ENCODE measurements around the gene NF1.
A peak's percentile ranks its signal among the peaks of the same experiment; 100 is the strongest.

Gene NF1

DNA sequence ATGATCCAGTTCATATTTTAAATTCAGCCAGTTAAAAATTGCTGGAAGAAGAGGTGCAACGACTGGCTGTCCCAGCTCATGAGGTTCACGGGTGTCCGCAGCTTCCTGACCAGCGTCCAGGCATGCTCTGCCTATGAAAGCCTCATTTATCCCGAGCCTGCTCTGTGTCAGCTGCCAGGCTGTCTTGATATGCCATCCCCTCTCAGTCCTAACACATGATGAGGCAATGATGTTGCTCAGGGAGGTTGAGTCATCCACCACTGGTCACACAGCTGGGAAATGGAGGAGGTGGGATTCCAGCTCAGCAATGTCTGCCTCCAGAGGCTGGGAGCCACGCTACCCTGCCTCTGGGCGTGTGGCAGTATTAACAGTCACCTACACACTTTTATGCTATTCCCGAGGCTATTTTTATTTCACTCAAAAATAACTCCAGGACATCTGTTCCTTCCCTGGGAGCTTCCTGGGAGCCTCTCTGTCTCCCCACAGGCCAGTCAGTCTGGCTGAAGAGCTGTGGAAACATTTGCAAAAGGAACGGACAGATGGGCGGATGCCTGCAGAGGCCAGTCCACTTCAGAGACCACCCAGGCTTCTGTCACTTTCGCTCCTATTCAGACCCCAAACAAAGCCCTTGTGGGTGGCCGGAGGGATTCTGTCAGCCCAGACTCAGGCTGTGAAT is 319.2 kb downstream of the NF1 start:
- no peaks in the 10 kb centered on the region for H3K27me3 ChIP-seq (ENCODE audit: insufficient read depth, low read length)
- H3K9ac ChIP-seq (ENCODE audit: low read length), result no peak overlapping the region
- no peaks in the 10 kb centered on the region for H3K79me2 ChIP-seq (ENCODE audit: insufficient read depth, low read length)
- H3K9me3 ChIP-seq (ENCODE audit: low read length), result no peaks in the 10 kb centered on the region
- H3K36me3 ChIP-seq (ENCODE audit: insufficient read depth, low read length), result no peaks in the 10 kb centered on the region
- no peak overlapping the region for H3K27ac ChIP-seq (ENCODE audit: low read depth, low read length, poor library complexity, severe bottlenecking)
- no peaks in the 10 kb centered on the region for H3K9me2 ChIP-seq (ENCODE audit: low read depth, low read length)
- no peaks in the 10 kb centered on the region for H3F3A ChIP-seq (ENCODE audit: insufficient read depth, low read length)
- no peak overlapping the region for H3K4me2 ChIP-seq (ENCODE audit: low read length)
- TF ChIP-seq, protein P1, sequence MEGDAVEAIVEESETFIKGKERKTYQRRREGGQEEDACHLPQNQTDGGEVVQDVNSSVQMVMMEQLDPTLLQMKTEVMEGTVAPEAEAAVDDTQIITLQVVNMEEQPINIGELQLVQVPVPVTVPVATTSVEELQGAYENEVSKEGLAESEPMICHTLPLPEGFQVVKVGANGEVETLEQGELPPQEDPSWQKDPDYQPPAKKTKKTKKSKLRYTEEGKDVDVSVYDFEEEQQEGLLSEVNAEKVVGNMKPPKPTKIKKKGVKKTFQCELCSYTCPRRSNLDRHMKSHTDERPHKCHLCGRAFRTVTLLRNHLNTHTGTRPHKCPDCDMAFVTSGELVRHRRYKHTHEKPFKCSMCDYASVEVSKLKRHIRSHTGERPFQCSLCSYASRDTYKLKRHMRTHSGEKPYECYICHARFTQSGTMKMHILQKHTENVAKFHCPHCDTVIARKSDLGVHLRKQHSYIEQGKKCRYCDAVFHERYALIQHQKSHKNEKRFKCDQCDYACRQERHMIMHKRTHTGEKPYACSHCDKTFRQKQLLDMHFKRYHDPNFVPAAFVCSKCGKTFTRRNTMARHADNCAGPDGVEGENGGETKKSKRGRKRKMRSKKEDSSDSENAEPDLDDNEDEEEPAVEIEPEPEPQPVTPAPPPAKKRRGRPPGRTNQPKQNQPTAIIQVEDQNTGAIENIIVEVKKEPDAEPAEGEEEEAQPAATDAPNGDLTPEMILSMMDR (IDR thresholded peaks at IDR 0.05; ENCODE audit: low read length), result no peak
- TF ChIP-seq EZH2 (IDR thresholded peaks at IDR 0.05; ENCODE audit: borderline replicate concordance, low read length), result no peak
- no peaks in the 10 kb centered on the region for H4K20me1 ChIP-seq (ENCODE audit: insufficient read depth, low read length)
- H3K4me3 ChIP-seq (ENCODE audit: low read depth, low read length, poor library complexity, severe bottlenecking), result no peak overlapping the region
- no peak overlapping the region for H2AFZ ChIP-seq (ENCODE audit: low read length)
- no peaks in the 10 kb centered on the region for H3K4me1 ChIP-seq (ENCODE audit: insufficient read depth, low read length, severe bottlenecking)

DNA sequence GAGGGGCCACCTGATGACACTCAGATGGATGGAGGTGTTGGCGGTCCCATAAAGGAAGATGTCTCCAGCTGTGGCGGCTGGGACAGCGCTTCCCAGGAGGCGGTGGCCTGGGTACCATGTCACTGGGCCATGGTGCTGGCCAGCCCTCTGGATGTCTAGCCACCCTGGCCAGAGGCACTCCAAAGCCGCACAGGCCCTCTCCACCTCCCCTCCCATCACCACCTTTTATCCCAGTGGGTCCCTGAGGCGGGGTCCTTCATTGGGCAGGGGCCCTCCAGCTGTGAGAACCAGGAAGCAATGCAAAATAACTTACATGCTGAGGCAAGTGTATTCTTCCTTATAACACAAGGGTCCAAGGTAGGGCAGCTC is 319.8 kb downstream of the NF1 start:
- Histone ChIP-seq H3F3A (ENCODE audit: insufficient read depth, low read length) (no peaks in the 10 kb centered on the region), H3K4me3 (ENCODE audit: low read depth, low read length, poor library complexity, severe bottlenecking) (no peak overlapping the region), H3K9ac (ENCODE audit: low read length) (no peak overlapping the region), H3K36me3 (ENCODE audit: insufficient read depth, low read length) (no peaks in the 10 kb centered on the region), H3K9me3 (ENCODE audit: low read length) (no peaks in the 10 kb centered on the region), H3K27ac (ENCODE audit: low read depth, low read length, poor library complexity, severe bottlenecking) (no peak overlapping the region), H3K79me2 (ENCODE audit: insufficient read depth, low read length) (no peaks in the 10 kb centered on the region), H3K4me1 (ENCODE audit: insufficient read depth, low read length, severe bottlenecking) (no peaks in the 10 kb centered on the region), H4K20me1 (ENCODE audit: insufficient read depth, low read length) (no peaks in the 10 kb centered on the region), H3K9me2 (ENCODE audit: low read depth, low read length) (no peaks in the 10 kb centered on the region), H2AFZ (ENCODE audit: low read length) (no peak overlapping the region), H3K27me3 (ENCODE audit: insufficient read depth, low read length) (no peaks in the 10 kb centered on the region), H3K4me2 (ENCODE audit: low read length) (no peak overlapping the region)
- TF ChIP-seq EZH2 (IDR thresholded peaks at IDR 0.05; ENCODE audit: borderline replicate concordance, low read length), result no peak
- TF ChIP-seq, protein P1 (IDR thresholded peaks at IDR 0.05; ENCODE audit: low read length), result no peak

DNA sequence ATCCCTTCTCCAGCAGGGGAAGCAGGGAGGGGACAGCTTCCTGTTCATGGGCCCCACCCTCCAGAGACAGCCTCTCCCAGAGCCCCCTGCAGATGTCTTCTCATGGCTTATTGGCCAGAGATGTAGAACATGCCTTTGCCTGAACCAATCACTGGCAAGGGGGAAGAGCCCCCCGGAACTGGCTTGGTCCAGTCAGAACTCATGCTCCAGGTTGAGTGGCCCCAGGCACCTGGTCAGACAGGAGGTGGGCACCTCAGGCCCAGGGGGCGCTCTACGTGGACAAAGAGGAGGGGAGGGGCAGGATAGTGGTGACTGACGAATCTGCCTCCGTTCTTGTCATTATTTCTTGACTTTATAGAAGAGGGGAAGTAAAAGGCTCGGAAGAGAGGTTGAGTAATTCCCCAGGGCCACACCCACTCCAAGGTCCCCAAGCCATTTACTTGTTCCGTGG is 320.3 kb downstream of the NF1 start:
- H3K9ac ChIP-seq (ENCODE audit: low read length), result no peak overlapping the region

More for the DNA sequence above, 320.3 kb downstream of the NF1 start:
- Histone ChIP-seq H3K9me2 (ENCODE audit: low read depth, low read length) (no peaks in the 10 kb centered on the region), H3K27ac (ENCODE audit: low read depth, low read length, poor library complexity, severe bottlenecking) (no peak overlapping the region), H3K4me3 (ENCODE audit: low read depth, low read length, poor library complexity, severe bottlenecking) (no peak overlapping the region), H3K9me3 (ENCODE audit: low read length) (no peaks in the 10 kb centered on the region), H3K4me2 (ENCODE audit: low read length) (peak overlapping the region; percentile 14; the same call in 1 of the 2 replicates), H4K20me1 (ENCODE audit: insufficient read depth, low read length) (no peaks in the 10 kb centered on the region), H3K36me3 (ENCODE audit: insufficient read depth, low read length) (no peaks in the 10 kb centered on the region), H3K79me2 (ENCODE audit: insufficient read depth, low read length) (no peaks in the 10 kb centered on the region), H3F3A (ENCODE audit: insufficient read depth, low read length) (no peaks in the 10 kb centered on the region), H3K27me3 (ENCODE audit: insufficient read depth, low read length) (no peaks in the 10 kb centered on the region), H2AFZ (ENCODE audit: low read length) (no peak overlapping the region), H3K4me1 (ENCODE audit: insufficient read depth, low read length, severe bottlenecking) (no peaks in the 10 kb centered on the region)
- no peak for TF ChIP-seq EZH2 (IDR thresholded peaks at IDR 0.05; ENCODE audit: borderline replicate concordance, low read length)
